Chondrocyte (in vitro differentiated cells): Measurements from ENCODE around the gene CD22. TPM values are rescaled to one million over a fixed set of nuclear protein-coding genes. Genes with fewer than 3 reads are reported as not detected.
"Not testable (repeated sequence)": the region's sequence is repeated elsewhere in the genome, so short reads cannot be mapped to it uniquely, and the experiment has no call there.

ENCODE experiments used
- DNase-seq: peaks from one replicate; pipeline ENCODE4 v3.0.0; 2021; ENCODE audit warnings: mixed read lengths, low spot score
- H3K27ac Mint-ChIP-seq: one replicate; pipeline ENCODE4 v1.8.0; 2021; ENCODE audit warnings: mild to moderate bottlenecking, moderate library complexity, mixed read lengths; ENCODE audit not compliant: unreplicated experiment
- H3K27me3 Mint-ChIP-seq: 2 replicates; pipeline ENCODE4 v1.8.0; 2021; ENCODE audit warnings: low read depth, mixed read lengths
- H3K36me3 Mint-ChIP-seq: 2 replicates; pipeline ENCODE4 v1.8.0; 2021; ENCODE audit warnings: low read depth, mixed read lengths
- H3K4me1 Mint-ChIP-seq: 2 replicates; pipeline ENCODE4 v1.8.0; 2021; ENCODE audit warnings: low read depth, mild to moderate bottlenecking, mixed read lengths
- H3K4me3 Mint-ChIP-seq: one replicate; pipeline ENCODE4 v1.8.0; 2021; ENCODE audit warnings: mild to moderate bottlenecking, moderate library complexity, mixed read lengths; ENCODE audit not compliant: unreplicated experiment
- H3K9me3 Mint-ChIP-seq: 2 replicates; pipeline ENCODE4 v1.8.0; 2021; ENCODE audit warnings: low read depth, mixed read lengths
- total RNA-seq: library from RNA; stranded (reverse); gene quantifications from 3 replicates; pipeline ENCODE4 v1.2.1, GENCODE V29; 2021
- TF ChIP-seq, protein P1 (sequence below): fragments of 200-600 bp; sonication (generic); IDR thresholded peaks from 2 replicates; pipeline ENCODE4 v1.5.0; 2021; ENCODE audit warnings: antibody characterized with exemption, mild to moderate bottlenecking, moderate library complexity

Gene CD22
- total RNA-seq, 1 donor from 2014 or later = not detected

DNA sequence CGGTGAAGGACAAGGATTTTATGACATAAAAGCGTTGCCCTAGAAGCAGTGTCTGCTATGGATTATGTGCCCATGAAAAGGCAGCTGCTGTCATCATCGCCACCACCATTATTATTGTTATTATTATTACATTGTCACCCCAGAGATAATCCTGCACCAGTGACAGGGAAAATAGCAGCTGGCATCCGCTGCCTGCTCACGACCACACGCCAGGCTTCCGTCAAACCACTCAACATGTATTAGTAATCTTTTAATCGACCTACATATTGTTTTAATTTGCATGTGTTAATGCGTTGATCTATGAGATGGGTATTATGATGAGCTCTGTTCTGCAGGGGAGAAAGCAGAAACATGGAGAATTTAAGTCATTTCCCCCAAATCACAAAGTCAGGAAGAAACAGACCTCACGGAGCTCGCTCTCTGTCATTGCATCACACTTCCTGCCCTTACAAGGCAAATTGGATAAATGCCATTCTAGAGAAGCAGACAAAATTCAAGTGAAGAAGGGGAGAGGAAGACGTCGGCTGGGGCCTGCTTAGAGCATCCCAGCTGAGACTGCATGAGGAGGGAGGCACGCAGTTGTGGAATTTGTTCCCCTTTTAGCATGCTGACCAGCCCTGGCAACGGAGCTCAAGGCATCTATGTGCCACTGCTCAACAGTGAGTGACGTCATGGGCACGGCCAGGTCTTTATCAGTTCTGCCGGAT lies 29.0 kb downstream of the CD22 start, which contains the start of gene FFAR3:
Gene FFAR3 (plus strand): TSS at position 594 of the 707 bp plus-strand sequence. CDS start 431 bp downstream, outside the sequence.
- DNase-seq = no peak
- Mint-ChIP-seq H3K27me3 (peaks cover 27% of the 10 kb centered on the region), H3K4me1 (no peaks in the 10 kb centered on the region), H3K9me3 (no peaks in the 10 kb centered on the region), H3K36me3 (no peaks in the 10 kb centered on the region), H3K27ac (no peak within 1 kb of the TSS), H3K4me3 (no peak within 1 kb of the TSS)
- TF ChIP-seq, protein P1, sequence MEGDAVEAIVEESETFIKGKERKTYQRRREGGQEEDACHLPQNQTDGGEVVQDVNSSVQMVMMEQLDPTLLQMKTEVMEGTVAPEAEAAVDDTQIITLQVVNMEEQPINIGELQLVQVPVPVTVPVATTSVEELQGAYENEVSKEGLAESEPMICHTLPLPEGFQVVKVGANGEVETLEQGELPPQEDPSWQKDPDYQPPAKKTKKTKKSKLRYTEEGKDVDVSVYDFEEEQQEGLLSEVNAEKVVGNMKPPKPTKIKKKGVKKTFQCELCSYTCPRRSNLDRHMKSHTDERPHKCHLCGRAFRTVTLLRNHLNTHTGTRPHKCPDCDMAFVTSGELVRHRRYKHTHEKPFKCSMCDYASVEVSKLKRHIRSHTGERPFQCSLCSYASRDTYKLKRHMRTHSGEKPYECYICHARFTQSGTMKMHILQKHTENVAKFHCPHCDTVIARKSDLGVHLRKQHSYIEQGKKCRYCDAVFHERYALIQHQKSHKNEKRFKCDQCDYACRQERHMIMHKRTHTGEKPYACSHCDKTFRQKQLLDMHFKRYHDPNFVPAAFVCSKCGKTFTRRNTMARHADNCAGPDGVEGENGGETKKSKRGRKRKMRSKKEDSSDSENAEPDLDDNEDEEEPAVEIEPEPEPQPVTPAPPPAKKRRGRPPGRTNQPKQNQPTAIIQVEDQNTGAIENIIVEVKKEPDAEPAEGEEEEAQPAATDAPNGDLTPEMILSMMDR = no peak

DNA sequence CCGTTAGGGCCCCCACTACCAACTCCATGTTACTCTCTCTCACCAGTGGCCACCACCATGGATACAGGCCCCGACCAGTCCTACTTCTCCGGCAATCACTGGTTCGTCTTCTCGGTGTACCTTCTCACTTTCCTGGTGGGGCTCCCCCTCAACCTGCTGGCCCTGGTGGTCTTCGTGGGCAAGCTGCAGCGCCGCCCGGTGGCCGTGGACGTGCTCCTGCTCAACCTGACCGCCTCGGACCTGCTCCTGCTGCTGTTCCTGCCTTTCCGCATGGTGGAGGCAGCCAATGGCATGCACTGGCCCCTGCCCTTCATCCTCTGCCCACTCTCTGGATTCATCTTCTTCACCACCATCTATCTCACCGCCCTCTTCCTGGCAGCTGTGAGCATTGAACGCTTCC lies 29.8 kb downstream of the CD22 start:
- H3K4me1 Mint-ChIP-seq, H3K36me3 Mint-ChIP-seq, H3K27ac Mint-ChIP-seq, H3K4me3 Mint-ChIP-seq, H3K9me3 Mint-ChIP-seq, DNase-seq: not testable (repeated sequence)
- peaks cover 24% of the 10 kb centered on the region for H3K27me3 Mint-ChIP-seq

DNA sequence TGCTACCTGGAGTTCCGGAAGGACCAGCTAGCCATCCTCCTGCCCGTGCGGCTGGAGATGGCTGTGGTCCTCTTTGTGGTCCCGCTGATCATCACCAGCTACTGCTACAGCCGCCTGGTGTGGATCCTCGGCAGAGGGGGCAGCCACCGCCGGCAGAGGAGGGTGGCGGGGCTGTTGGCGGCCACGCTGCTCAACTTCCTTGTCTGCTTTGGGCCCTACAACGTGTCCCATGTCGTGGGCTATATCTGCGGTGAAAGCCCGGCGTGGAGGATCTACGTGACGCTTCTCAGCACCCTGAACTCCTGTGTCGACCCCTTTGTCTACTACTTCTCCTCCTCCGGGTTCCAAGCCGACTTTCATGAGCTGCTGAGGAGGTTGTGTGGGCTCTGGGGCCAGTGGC lies 30.4 kb downstream of the CD22 start:
- not testable (repeated sequence) for H3K27ac Mint-ChIP-seq, H3K4me3 Mint-ChIP-seq, H3K9me3 Mint-ChIP-seq, H3K36me3 Mint-ChIP-seq, H3K4me1 Mint-ChIP-seq, DNase-seq
- peaks cover 24% of the 10 kb centered on the region for H3K27me3 Mint-ChIP-seq

DNA sequence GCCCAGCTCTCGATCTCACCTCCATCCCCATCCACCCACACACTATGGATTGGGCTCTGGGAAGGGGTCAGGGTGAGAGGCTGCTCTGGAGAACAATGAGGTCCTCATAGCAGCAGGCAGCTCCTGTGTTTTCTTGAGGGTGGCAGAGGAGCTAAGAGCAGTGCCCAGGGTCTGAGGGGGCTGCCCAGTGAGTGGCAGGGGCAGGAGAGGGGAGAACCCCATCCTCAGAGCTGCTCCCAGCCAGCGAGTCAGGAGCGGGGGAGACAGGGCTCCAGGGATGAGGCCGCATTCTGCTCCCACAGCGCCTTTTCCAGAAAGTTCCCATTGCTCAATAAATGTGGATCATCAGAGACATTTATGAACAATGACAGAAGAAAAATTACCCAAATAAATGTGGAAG lies 31.1 kb downstream of the CD22 start:
- not testable (repeated sequence) for H3K4me1 Mint-ChIP-seq, H3K9me3 Mint-ChIP-seq, H3K36me3 Mint-ChIP-seq, H3K27ac Mint-ChIP-seq, DNase-seq, H3K4me3 Mint-ChIP-seq
- H3K27me3 Mint-ChIP-seq = peaks cover 24% of the 10 kb centered on the region

DNA sequence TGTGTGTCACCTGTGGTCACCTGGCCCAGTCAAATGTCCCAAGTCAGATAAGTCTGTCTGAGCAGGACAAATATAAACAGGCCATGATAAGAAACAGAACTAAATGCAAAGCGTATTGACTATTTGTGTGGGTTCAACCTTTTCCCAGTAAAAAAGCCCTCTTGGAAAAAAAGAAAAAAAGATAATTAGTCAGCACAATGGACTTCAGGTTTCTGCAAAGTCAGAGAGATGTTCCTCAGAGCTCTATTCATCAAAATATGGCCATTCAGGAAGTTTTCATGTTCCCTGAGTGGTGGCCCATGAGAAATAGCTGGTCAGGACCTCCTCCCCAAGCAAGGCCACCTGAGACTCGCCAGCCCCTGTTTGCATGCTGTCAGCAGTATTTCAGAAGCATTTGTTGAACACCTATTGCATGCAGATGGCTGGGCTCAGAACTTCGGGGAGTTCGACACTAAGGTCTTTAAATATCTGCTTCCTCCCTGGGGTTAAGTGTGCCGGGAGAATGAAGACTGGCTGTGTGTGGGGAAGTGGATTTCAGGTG lies 32.0 kb downstream of the CD22 start:
- Mint-ChIP-seq H3K9me3 (no peaks in the 10 kb centered on the region), H3K4me3 (no peak overlapping the region), H3K36me3 (no peaks in the 10 kb centered on the region), H3K4me1 (no peaks in the 10 kb centered on the region), H3K27me3 (peaks cover 22% of the 10 kb centered on the region), H3K27ac (no peak overlapping the region)
- TF ChIP-seq, protein P1 = no peak
- no peak for DNase-seq

DNA sequence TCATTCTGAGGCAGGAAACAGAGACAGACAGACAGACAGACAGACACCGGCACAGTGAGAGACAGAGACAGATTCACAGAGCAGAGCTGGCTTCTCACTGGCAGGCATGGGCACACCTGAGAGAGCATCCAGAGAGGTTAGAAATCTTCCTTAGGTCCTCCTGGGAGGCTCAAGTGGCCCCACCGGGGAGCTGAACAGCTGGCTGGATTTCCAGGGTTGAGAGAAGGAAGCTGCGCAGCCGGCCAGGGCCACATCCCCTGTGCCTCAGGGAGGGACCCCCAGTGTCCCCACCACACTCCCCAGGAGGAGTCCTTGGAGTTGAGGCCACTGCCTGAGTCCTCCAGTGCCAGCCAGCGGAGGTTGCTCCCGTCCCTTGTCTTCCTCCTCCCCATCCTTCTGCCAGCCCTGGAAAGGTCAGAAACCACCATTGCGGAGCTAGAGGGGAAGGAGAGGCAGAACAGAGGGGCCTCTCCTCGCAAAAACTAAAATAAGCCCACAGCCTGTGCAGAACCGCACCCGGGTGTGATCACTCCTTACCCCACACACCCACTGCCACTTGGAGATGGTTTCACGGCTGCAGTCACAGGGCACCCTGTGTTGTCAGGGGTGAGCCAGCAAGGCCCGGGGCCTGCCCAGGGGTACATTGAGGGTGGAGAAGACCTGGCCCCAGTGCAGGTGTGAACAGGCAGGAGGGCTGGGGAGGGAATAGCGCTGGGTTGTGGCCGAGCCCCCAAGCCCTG lies 33.4 kb downstream of the CD22 start:
- no peaks in the 10 kb centered on the region for H3K36me3 Mint-ChIP-seq
- H3K27me3 Mint-ChIP-seq = peaks cover 16% of the 10 kb centered on the region
- H3K4me1 Mint-ChIP-seq = no peaks in the 10 kb centered on the region
- TF ChIP-seq, protein P1 = no peak
- no peak overlapping the region for H3K27ac Mint-ChIP-seq
- no peak for DNase-seq
- no peak overlapping the region for H3K4me3 Mint-ChIP-seq
- H3K9me3 Mint-ChIP-seq = no peaks in the 10 kb centered on the region
